ENCODE results near the gene TMA7. TPM values are rescaled to one million over a fixed set of nuclear protein-coding genes. Genes with fewer than 3 reads are reported as not detected.

Gene TMA7
- total RNA-seq, 2 donors from 2014 or later = 194 to 286 TPM

DNA sequence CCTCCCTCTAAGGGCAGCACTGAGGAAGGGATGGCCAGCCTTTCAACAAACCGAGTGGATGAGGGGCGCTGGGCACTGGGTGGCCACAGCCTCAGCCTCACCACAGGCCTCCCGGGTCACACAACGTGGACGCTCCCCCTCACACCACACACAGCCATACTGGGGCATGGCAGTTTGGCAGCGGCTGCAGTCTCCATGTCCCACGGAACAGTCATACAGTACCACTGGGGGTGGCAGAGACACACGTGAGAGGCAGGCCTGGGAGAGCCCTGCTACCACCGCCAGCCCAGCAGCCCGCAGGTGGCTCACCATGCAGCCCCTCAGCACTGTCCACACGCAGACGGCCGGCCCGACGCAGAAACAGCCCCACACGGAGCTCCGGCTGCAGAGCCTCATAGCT is 21.9 kb upstream of the TMA7 start:
- no peaks in the 10 kb centered on the region for H3K27me3 ChIP-seq
- H3K4me1 ChIP-seq = peaks cover 0 to 26% of the 10 kb centered on the region in 2 donors
- H3K4me3 ChIP-seq = no peak overlapping the region
- H3K36me3 ChIP-seq = peaks cover 60% of the 10 kb centered on the region
- H3K27ac ChIP-seq = no peak overlapping the region
- H3K9me3 ChIP-seq = no peaks in the 10 kb centered on the region
- TF ChIP-seq, protein P1, sequence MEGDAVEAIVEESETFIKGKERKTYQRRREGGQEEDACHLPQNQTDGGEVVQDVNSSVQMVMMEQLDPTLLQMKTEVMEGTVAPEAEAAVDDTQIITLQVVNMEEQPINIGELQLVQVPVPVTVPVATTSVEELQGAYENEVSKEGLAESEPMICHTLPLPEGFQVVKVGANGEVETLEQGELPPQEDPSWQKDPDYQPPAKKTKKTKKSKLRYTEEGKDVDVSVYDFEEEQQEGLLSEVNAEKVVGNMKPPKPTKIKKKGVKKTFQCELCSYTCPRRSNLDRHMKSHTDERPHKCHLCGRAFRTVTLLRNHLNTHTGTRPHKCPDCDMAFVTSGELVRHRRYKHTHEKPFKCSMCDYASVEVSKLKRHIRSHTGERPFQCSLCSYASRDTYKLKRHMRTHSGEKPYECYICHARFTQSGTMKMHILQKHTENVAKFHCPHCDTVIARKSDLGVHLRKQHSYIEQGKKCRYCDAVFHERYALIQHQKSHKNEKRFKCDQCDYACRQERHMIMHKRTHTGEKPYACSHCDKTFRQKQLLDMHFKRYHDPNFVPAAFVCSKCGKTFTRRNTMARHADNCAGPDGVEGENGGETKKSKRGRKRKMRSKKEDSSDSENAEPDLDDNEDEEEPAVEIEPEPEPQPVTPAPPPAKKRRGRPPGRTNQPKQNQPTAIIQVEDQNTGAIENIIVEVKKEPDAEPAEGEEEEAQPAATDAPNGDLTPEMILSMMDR (IDR thresholded peaks at IDR 0.05) = no peak
- no peak for DNase-seq (ENCODE audit: low spot score)

DNA sequence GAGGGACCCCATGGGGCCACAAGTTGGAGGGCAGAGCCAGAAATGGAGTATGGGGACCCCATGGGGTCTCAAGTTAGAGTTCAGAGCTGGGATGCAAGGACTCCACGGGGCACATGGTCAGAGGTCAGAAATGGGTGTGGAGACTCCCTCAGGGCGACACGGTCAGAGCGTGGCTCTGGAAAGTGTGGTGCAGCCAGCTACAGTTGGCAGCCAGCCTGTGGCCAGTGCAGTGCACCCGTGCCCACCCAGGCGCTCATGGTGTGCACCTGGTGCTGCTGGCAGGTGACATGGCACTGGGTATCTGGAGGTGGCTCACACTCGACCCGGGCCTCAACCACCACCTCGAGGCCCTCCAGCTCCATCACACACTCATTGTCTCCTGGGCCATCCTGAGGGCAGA is 21.4 kb upstream of the TMA7 start:
- no peak for DNase-seq (ENCODE audit: low spot score)
- TF ChIP-seq, protein P1 (IDR thresholded peaks at IDR 0.05) = no peak
- Histone ChIP-seq H3K36me3 (peaks cover 56% of the 10 kb centered on the region), H3K27ac (no peak overlapping the region), H3K27me3 (no peaks in the 10 kb centered on the region), H3K4me1 (peaks cover 0 to 31% of the 10 kb centered on the region in 2 donors), H3K4me3 (no peak overlapping the region), H3K9me3 (no peaks in the 10 kb centered on the region)

DNA sequence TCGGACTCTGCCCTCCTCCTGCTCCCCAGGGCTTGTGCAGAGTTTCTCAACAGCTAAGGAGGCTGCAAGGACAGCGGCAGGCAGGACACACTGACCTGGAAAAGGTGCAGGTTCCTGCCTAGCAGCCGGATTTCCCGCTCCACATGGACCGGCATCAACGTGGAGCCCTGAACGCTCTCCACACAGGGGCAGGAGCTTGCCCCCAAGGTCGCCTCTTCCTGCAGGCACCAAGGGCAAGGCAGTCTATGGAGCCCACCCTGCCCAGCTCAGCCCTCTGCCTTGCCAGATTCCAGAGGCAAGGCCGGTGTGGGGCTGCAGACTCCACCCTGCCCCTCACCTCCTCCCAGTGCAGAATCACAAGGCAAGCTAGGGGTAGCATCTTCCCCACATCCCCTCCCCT is 20.9 kb upstream of the TMA7 start:
- peaks cover 51% of the 10 kb centered on the region for H3K36me3 ChIP-seq
- DNase-seq (ENCODE audit: low spot score) = no peak
- H3K27me3 ChIP-seq = no peaks in the 10 kb centered on the region
- H3K27ac ChIP-seq = no peak overlapping the region
- H3K9me3 ChIP-seq = no peaks in the 10 kb centered on the region
- TF ChIP-seq, protein P1 (IDR thresholded peaks at IDR 0.05) = no peak
- peaks cover 0 to 36% of the 10 kb centered on the region in 2 donors for H3K4me1 ChIP-seq
- H3K4me3 ChIP-seq = no peak overlapping the region

DNA sequence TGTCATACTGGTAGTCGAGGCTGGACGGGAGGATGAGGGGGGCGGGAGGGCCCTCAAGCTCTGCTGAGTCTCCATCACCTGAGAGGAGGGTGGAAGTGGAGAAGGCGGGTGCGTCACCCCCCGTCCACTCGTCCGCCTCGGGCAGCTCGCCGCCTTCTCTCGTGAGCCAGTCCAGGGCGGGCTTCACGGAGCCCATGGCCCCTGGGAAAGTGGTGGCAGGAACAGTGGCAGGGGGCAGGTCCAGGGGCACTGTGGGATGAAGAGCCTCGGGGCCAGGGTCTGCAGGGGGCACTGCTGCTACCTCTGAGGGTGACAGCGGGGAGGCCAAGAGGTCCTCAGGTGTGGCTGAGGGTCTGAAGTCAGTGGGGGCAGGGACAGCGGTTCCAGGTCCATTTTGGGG is 20.5 kb upstream of the TMA7 start:
- Histone ChIP-seq H3K27me3 (no peaks in the 10 kb centered on the region), H3K9me3 (no peaks in the 10 kb centered on the region), H3K4me3 (no peak overlapping the region), H3K4me1 (peaks cover 0 to 41% of the 10 kb centered on the region in 2 donors), H3K36me3 (peaks cover 47% of the 10 kb centered on the region), H3K27ac (no peak overlapping the region)
- DNase-seq (ENCODE audit: low spot score) = no peak
- TF ChIP-seq, protein P1 (IDR thresholded peaks at IDR 0.05) = no peak

DNA sequence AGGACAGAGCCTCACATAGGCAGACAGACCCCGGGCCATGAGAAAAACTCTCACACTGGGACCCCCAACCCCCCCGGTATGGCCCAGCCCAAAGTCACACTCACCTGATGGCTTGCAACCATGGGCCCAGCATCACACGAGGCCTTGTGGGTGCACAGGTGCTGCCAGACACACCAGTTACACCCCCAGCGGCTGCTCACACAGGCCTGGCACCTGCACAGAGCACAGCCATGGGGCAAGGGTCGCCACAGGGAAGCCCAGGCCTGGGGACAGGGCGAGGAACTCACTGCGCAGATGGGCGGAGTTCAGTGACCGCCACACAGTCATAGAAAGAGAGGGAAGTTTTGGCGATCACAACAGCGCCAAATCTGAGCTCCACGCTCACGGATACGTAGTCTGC is 19.5 kb upstream of the TMA7 start:
- no peak for DNase-seq (ENCODE audit: low spot score)
- peaks cover 37% of the 10 kb centered on the region for H3K36me3 ChIP-seq
- TF ChIP-seq, protein P1 (IDR thresholded peaks at IDR 0.05) = no peak
- H3K27me3 ChIP-seq = no peaks in the 10 kb centered on the region
- peaks cover 0 to 51% of the 10 kb centered on the region in 2 donors for H3K4me1 ChIP-seq
- H3K4me3 ChIP-seq = no peak overlapping the region
- no peaks in the 10 kb centered on the region for H3K9me3 ChIP-seq
- peak overlapping the region; percentile 59 to 91 for H3K27ac ChIP-seq

DNA sequence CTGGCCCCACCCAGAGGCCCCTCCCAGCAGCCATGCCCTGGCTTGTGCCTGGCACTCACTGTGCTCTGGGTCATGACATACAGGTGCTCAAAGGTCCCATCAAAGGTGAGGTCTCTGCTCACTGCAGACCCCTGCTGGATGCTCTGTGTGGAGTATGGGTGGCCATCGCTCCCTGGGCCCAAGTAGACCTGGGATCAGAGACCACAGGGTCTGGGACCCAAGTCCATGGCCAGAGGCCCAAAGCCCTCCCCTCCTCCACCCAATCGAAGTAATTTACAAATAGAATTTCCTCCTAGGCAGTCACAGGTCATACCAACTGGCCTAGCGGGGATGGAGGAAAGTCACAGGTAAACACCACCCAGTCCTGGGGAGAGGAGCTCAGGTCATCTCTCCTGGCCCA is 17.8 kb upstream of the TMA7 start:
- Histone ChIP-seq H3K27me3 (no peaks in the 10 kb centered on the region), H3K4me3 (no peak overlapping the region), H3K27ac (peak overlapping the region in 1 of 2 donors; percentile 91), H3K36me3 (peaks cover 21% of the 10 kb centered on the region), H3K4me1 (peaks cover 0 to 68% of the 10 kb centered on the region in 2 donors), H3K9me3 (no peaks in the 10 kb centered on the region)
- DNase-seq (ENCODE audit: low spot score) = no peak
- TF ChIP-seq, protein P1 (IDR thresholded peaks at IDR 0.05) = no peak
